PFSK-1 (cell line): ENCODE results near the gene CCNI.

Source experiments
- FOXP2 ChIP-seq: optimal IDR thresholded peaks from 2 replicates; pipeline ENCODE3; 2011; ENCODE audit warnings: borderline replicate concordance, control low read depth, inconsistent platforms; ENCODE audit not compliant: insufficient read depth; ENCODE audit errors: extremely low read length, extremely low read depth
- POLR2AphosphoS5 ChIP-seq: IDR thresholded peaks from 2 replicates; pipeline ENCODE4 v1.6.1; 2012; ENCODE audit warnings: low read depth, mild to moderate bottlenecking, control low read depth, low read length, moderate library complexity
- SIN3A ChIP-seq: IDR thresholded peaks from 2 replicates; pipeline ENCODE4 v1.6.1; 2012; ENCODE audit warnings: mild to moderate bottlenecking, low read length, moderate library complexity, borderline replicate concordance; ENCODE audit not compliant: insufficient read depth
- TAF1 ChIP-seq: IDR thresholded peaks from 2 replicates; pipeline ENCODE4 v1.6.1; 2012; ENCODE audit warnings: low read length, control low read depth, borderline replicate concordance; ENCODE audit not compliant: insufficient read depth
- TF ChIP-seq, protein P1 (sequence below), 2 experiments: IDR thresholded peaks; 2 replicates each; pipeline versions ENCODE4 v1.6.1 to v1.8.0; 2011 to 2012; ENCODE audit warnings: low read depth in 2 of 2, low read length in 2 of 2, control low read depth in 1 of 2, inconsistent platforms in 1 of 2, mild to moderate bottlenecking in 1 of 2, moderate library complexity in 1 of 2; ENCODE audit not compliant: insufficient read depth in 1 of 2

Gene CCNI

DNA sequence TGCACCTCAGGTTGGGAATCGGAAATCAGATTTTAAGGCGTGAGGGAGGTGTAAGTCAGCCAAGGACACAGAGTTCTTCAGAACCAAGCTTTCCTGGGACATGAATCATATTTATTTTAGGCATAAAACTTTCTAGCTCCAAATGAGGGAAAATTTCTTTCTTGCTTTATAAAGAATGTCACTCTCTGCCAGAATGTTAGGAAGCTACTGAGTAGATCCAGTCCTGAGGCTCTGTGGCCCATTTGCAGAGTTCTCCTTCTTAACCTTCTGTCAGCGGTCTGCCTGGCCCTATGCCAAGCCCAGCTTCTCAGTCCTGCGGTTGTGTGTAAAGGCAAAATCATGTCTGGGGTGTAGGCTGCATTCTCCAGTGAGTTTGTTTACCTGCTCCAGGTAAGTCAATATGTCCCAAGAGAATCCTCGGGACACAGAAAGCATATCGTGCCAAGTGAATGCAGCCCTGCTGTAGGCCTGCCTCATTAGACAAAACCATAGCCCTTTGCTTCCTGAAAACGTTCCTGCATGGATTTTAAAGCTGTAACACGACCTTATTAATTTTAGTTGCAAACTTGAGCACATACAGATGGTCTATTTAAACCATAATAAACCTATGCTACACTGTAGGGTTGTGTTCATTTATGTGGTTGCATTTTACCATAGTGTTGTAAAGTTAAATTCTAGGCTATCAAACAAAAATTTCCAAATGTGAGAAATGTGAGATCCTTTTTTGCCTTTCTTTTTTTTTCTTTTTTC lies 29.2 kb upstream of the CCNI start:
- TF ChIP-seq FOXP2 (no peak), TAF1 (no peak), SIN3A (no peak), POLR2AphosphoS5 (no peak)

- TF ChIP-seq SIN3A (no peak), FOXP2 (no peak), TAF1 (no peak), POLR2AphosphoS5 (no peak)
- TF ChIP-seq, protein P1, sequence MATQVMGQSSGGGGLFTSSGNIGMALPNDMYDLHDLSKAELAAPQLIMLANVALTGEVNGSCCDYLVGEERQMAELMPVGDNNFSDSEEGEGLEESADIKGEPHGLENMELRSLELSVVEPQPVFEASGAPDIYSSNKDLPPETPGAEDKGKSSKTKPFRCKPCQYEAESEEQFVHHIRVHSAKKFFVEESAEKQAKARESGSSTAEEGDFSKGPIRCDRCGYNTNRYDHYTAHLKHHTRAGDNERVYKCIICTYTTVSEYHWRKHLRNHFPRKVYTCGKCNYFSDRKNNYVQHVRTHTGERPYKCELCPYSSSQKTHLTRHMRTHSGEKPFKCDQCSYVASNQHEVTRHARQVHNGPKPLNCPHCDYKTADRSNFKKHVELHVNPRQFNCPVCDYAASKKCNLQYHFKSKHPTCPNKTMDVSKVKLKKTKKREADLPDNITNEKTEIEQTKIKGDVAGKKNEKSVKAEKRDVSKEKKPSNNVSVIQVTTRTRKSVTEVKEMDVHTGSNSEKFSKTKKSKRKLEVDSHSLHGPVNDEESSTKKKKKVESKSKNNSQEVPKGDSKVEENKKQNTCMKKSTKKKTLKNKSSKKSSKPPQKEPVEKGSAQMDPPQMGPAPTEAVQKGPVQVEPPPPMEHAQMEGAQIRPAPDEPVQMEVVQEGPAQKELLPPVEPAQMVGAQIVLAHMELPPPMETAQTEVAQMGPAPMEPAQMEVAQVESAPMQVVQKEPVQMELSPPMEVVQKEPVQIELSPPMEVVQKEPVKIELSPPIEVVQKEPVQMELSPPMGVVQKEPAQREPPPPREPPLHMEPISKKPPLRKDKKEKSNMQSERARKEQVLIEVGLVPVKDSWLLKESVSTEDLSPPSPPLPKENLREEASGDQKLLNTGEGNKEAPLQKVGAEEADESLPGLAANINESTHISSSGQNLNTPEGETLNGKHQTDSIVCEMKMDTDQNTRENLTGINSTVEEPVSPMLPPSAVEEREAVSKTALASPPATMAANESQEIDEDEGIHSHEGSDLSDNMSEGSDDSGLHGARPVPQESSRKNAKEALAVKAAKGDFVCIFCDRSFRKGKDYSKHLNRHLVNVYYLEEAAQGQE (IDR thresholded peaks at IDR 0.05; ENCODE audit: insufficient read depth in 1 of 2, low read depth in 2 of 2, low read length in 2 of 2), result no peak
Observed at GRCh38 chr4:77104388-77104787, 28.6 kb upstream of the CCNI start.

DNA sequence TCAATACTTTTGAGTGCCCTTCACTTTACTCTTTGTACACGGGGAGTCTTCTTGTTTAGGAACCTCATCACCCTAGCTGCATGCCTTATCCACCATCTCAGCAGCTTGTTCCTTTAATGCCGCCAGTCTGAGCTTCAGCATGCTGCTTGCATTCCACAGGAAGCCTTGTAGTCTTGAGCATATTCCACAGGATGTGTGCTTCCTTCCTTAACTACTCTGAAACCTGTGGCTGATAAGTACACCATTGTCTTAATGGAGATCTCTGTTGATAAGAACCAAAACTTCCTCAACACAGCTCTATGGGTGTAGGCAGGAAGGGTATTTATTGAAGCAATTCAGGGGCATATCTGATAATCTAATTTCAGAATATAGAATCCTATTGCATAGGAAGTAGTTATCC lies 24.4 kb upstream of the CCNI start:
- TF ChIP-seq POLR2AphosphoS5, result no peak
- no peak for TF ChIP-seq FOXP2

DNA sequence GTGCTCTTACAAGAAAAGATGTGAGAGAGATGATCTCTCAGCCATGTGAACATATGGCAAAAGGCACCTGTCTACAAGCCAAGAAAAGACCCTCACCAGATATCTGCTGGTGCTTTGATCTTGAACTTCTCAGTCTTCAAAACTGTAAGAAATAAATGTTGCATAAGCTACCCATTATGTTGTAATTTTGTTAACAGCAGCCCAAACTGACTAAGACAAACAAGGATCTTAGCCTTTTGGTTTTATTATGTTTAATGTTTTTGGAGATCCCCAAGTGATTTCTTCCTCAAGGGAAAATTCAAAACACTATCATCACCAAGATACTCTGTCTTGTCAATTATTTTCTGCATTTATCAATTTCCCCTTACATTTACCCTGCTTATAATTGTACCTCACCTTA lies 21.8 kb upstream of the CCNI start:
- TF ChIP-seq POLR2AphosphoS5 (no peak), SIN3A (no peak), TAF1 (no peak), FOXP2 (no peak)
- TF ChIP-seq, protein P1 (IDR thresholded peaks at IDR 0.05; ENCODE audit: insufficient read depth in 1 of 2, low read depth in 2 of 2, low read length in 2 of 2), result no peak

DNA sequence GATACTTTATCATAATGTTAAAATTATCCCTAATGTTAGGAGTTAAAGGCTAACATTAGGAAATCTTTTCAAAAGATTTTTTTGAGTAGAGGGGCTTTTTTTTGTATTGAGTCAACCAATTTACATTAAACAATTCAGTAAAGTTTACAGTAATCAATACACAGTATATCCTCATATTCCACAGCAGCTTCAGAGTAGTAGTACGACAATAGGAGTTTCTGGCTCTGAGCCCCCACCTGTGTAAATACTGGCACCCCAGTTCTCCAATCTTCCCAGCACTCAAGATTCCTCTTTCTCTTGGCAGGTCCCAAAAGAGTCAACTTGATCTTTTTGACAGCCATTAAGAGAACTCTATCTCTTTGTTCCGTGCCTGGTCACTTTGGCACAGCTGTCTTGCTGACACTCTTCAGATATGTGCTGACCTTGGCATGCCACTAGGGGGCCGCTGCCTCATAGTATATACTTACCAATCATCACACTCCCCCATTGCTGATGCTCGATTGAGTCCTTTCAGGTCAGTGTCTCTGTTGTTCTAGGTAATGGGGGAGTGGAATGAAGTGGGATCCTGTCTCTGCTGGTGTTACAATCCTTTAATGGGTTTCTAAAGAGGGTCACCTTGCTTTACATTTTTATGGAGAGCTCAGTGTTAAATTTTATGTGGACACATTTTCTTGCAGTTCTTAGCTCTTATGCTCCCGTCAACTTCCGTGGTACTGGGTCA lies 19.5 kb upstream of the CCNI start:
- TF ChIP-seq, protein P1 (IDR thresholded peaks at IDR 0.05; ENCODE audit: insufficient read depth in 1 of 2, low read depth in 2 of 2, low read length in 2 of 2), result no peak
- TF ChIP-seq POLR2AphosphoS5, result no peak
- TF ChIP-seq SIN3A, result no peak
- TF ChIP-seq TAF1, result no peak
- TF ChIP-seq FOXP2, result no peak

DNA sequence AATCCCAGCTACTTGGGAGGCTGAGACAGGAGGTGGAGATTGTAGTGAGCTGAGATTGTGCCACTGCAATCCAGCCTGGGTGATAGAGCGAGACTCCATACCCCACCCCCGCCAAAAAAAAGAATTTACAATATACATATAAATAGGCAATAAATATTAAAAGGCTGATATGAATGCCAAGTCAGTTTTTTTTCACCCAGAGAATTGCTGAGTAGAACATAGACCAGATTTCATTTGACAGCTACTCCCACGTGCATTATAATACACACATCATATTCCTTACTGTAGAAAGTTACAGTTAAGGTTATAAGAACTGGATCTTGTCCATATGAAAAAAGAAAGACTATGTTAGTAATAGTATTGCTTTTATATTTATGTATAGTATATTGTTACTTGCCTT lies 18.7 kb upstream of the CCNI start:
- TF ChIP-seq SIN3A, result no peak

- TF ChIP-seq, protein P1 (IDR thresholded peaks at IDR 0.05; ENCODE audit: insufficient read depth in 1 of 2, low read depth in 2 of 2, low read length in 2 of 2), result no peak
- TF ChIP-seq TAF1, result no peak
- no peak for TF ChIP-seq POLR2AphosphoS5
- no peak for TF ChIP-seq FOXP2
- TF ChIP-seq SIN3A, result no peak
Observed at GRCh38 chr4:77093401-77093800, 17.6 kb upstream of the CCNI start.
